Measurements from ENCODE around the gene EPHA8.

GRCh38 chr1:22518379-22518778, 44.9 kb upstream of the EPHA8 start:
- TF ChIP-seq CTCF (conservative IDR thresholded peaks at IDR 0.05 in 1 of 2, IDR thresholded peaks at IDR 0.05 in 1 of 2; ENCODE audit: extremely low read depth in 1 of 2, insufficient read depth in 1 of 2, low read depth in 1 of 2, low read length in 2 of 2) (no peak), EZH2 (IDR thresholded peaks at IDR 0.05; ENCODE audit: borderline replicate concordance, low read length) (no peak)
